Adrenal gland (tissue), 5 donors: ENCODE results near the gene MYO9A.

Experiments
- CTCF ChIP-seq, 6 experiments: fragments of 450-650 bp in 4 of 6; fragments of 200-600 bp in 2 of 6; sonication (generic) in 1 of 6; IDR thresholded peaks; 1 replicate in 5 of 6; 2 replicates in 1 of 6; pipeline versions ENCODE4 v1.5.1 to v1.8.0; 2016 to 2021; ENCODE audit warnings: antibody characterized with exemption in 6 of 6, mild to moderate bottlenecking in 2 of 6, moderate library complexity in 1 of 6
- POLR2A ChIP-seq, 2 donors: fragments of 450-650 bp; IDR thresholded peaks; one replicate each; pipeline ENCODE4 v1.6.1; 2017; ENCODE audit warnings: antibody characterized with exemption in 2 of 2, mild to moderate bottlenecking in 2 of 2, moderate library complexity in 1 of 2
- donor health status: DM: no; HTN: no; CAD: no.

GRCh38 chr15:71802770-71803169 lies 315.2 kb downstream of the MYO9A start:
- TF ChIP-seq CTCF (IDR thresholded peaks at IDR 0.05) = peak in 5 of 6 experiments; percentile 9 to 41 (median 31)
- no peak for TF ChIP-seq POLR2A (IDR thresholded peaks at IDR 0.05)
